ENCODE data around the gene TMIGD1.

DNA sequence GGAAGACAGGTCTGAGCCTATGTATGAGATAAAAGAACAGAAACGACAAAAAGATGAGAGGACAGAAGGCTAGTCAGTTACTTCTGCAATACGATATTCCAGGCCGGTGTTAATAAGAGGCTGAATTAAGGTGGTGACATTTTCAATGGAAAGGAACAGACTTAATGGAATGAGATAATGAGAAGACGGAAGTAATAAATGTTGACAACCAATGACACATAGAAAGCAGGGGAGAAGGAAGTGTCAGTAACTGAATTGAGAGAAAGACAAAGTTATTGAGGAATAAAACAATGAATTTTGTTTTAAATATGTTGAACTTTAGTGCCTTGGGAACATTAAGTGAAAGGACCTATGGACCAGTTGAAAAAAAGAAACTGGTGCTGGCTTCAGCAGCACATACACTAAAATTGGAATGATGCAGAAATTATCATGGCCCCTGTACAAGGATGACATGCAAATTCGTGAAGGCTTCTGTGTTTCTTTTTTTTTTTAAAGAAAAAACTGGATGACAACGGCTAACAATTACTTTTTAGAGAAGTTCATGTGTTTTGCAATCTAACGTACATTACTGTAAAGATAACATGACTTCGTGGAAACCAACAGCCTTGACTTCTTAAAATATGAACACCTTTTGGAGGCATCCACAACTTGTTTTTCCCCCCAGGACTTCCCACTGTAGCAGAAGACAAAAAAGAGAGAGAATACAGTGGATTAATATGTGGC, 26.4 kb upstream of the TMIGD1 start:
- TF ChIP-seq POLR2A (IDR thresholded peaks at IDR 0.05) = no peak
- no peak for TF ChIP-seq CTCF (IDR thresholded peaks at IDR 0.05 in 8 of 11, conservative IDR thresholded peaks at IDR 0.05 in 3 of 11)
- no peak for TF ChIP-seq POLR2AphosphoS5 (IDR thresholded peaks at IDR 0.05)
